Natural killer cell (primary cell): ENCODE data around the gene FUT8. TPM values are rescaled to one million over a fixed set of nuclear protein-coding genes. Genes with fewer than 3 reads are reported as not detected.

Source experiments
- ATAC-seq, 3 donors: fragments of 150-1000 bp in 2 of 3; fragments of 200-7000 bp in 1 of 3; cut with Tn5 transposase; 1 replicate in 1 of 3; 2 replicates in 2 of 3; pipeline ENCODE4 v1.10.0; 2021; ENCODE audit warnings: mild to moderate bottlenecking in 2 of 3, moderate library complexity in 2 of 3
- DNase-seq, 2 donors: peaks; one replicate each; pipeline versions ENCODE4 v3.0.0 to v3.0.0-alpha.2; 2013 to 2021; ENCODE audit warnings: mixed read lengths in 1 of 2
- H3K27ac ChIP-seq: one replicate; pipeline ENCODE4 v1.5.1; 2013; ENCODE audit warnings: mild to moderate bottlenecking, low read length
- H3K27me3 ChIP-seq: one replicate; pipeline ENCODE4 v1.6.1; 2013; ENCODE audit warnings: low read length; ENCODE audit not compliant: control insufficient read depth, insufficient read depth
- H3K36me3 ChIP-seq: one replicate; pipeline ENCODE4 v1.6.1; 2013; ENCODE audit warnings: low read length; ENCODE audit not compliant: control insufficient read depth, insufficient read depth
- H3K4me1 ChIP-seq: one replicate; pipeline ENCODE4 v1.6.1; 2013; ENCODE audit warnings: low read length; ENCODE audit not compliant: control insufficient read depth, insufficient read depth
- H3K4me3 ChIP-seq: one replicate; pipeline ENCODE4 v1.5.1; 2013; ENCODE audit warnings: low read length
- H3K9me3 ChIP-seq: one replicate; pipeline ENCODE4 v1.6.1; 2013; ENCODE audit warnings: low read length; ENCODE audit not compliant: control insufficient read depth, insufficient read depth
- H3K27ac Mint-ChIP-seq, 2 donors: one replicate each; pipeline ENCODE4 v1.8.0; 2022; ENCODE audit warnings: mild to moderate bottlenecking in 2 of 2, mixed read lengths in 2 of 2, moderate library complexity in 1 of 2
- H3K27me3 Mint-ChIP-seq, 2 donors: one replicate each; pipeline ENCODE4 v1.8.0; 2022; ENCODE audit warnings: low read depth in 2 of 2, mixed read lengths in 2 of 2
- H3K36me3 Mint-ChIP-seq: one replicate; pipeline ENCODE4 v1.8.0; 2022; ENCODE audit warnings: mixed read lengths
- H3K4me1 Mint-ChIP-seq, 2 donors: one replicate each; pipeline ENCODE4 v1.8.0; 2022; ENCODE audit warnings: mixed read lengths in 2 of 2
- H3K4me3 Mint-ChIP-seq: one replicate; pipeline ENCODE4 v1.8.0; 2022; ENCODE audit warnings: mild to moderate bottlenecking, moderate library complexity, mixed read lengths
- H3K9me3 Mint-ChIP-seq, 2 donors: one replicate each; pipeline ENCODE4 v1.8.0; 2022; ENCODE audit warnings: mixed read lengths in 2 of 2
- WGBS: methylation state at CpG from one replicate; pipeline ENCODE4 v1.1.7; 2013; ENCODE audit warnings: missing lambda C conversion rate; ENCODE audit not compliant: insufficient coverage; 5-methylcytosine and 5-hydroxymethylcytosine counted together
- intact Hi-C: fragments of 100-400 bp; cut with micrococcal nuclease; formaldehyde crosslinking; loops from one replicate; pipeline ENCODE4 v1.14.2; 2022
- total RNA-seq, 4 donors: library from RNA; stranded (reverse); fragments of 120-200 nt in 1 of 4; gene quantifications; one replicate each; pipeline versions ENCODE4 v1.2.3 to v1.2.4, GENCODE V29; 2013 to 2022
- TF ChIP-seq, protein P1 (sequence below): fragments of 200-600 bp; IDR thresholded peaks from one replicate; pipeline ENCODE4 v1.8.0; 2022; ENCODE audit warnings: antibody characterized with exemption

The FUT8 gene
- total RNA-seq, 3 donors from 2014 or later (not counting 1 experiment from before 2014, with no cell fraction given): 20.7 to 29.2 (median 21.2) TPM

- no peaks in the 10 kb centered on the region for H3K27me3 ChIP-seq
- DNase-seq (no peak), ATAC-seq (no peak)
- no peak overlapping the region for H3K4me3 ChIP-seq
- no peak overlapping the region for H3K4me3 Mint-ChIP-seq
- no peak overlapping the region for H3K27ac Mint-ChIP-seq
- H3K27me3 Mint-ChIP-seq: no peaks in the 10 kb centered on the region
- no peak overlapping the region for H3K27ac ChIP-seq
- TF ChIP-seq, protein P1, sequence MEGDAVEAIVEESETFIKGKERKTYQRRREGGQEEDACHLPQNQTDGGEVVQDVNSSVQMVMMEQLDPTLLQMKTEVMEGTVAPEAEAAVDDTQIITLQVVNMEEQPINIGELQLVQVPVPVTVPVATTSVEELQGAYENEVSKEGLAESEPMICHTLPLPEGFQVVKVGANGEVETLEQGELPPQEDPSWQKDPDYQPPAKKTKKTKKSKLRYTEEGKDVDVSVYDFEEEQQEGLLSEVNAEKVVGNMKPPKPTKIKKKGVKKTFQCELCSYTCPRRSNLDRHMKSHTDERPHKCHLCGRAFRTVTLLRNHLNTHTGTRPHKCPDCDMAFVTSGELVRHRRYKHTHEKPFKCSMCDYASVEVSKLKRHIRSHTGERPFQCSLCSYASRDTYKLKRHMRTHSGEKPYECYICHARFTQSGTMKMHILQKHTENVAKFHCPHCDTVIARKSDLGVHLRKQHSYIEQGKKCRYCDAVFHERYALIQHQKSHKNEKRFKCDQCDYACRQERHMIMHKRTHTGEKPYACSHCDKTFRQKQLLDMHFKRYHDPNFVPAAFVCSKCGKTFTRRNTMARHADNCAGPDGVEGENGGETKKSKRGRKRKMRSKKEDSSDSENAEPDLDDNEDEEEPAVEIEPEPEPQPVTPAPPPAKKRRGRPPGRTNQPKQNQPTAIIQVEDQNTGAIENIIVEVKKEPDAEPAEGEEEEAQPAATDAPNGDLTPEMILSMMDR: no peak
- intact Hi-C loops: no loop called here
- no peaks in the 10 kb centered on the region for H3K36me3 Mint-ChIP-seq
- no peaks in the 10 kb centered on the region for H3K4me1 Mint-ChIP-seq
- H3K9me3 Mint-ChIP-seq: no peaks in the 10 kb centered on the region
- H3K36me3 ChIP-seq: no peaks in the 10 kb centered on the region
- H3K9me3 ChIP-seq: no peaks in the 10 kb centered on the region
- WGBS: 100% methylated on average over 2 of the region's 4 CpGs
- H3K4me1 ChIP-seq: no peaks in the 10 kb centered on the region
Observed at GRCh38 chr14:65588426-65589140, 176.1 kb downstream of the FUT8 start.

GRCh38 chr14:65594153-65594881 is 181.8 kb downstream of the FUT8 start:
- WGBS: 97% methylated on average over 12 of the region's 13 CpGs
- no peaks in the 10 kb centered on the region for H3K36me3 Mint-ChIP-seq
- H3K27ac Mint-ChIP-seq: no peak overlapping the region
- TF ChIP-seq, protein P1: no peak
- Histone ChIP-seq H3K27me3 (no peaks in the 10 kb centered on the region), H3K36me3 (peaks cover 3% of the 10 kb centered on the region), H3K4me3 (no peak overlapping the region), H3K27ac (no peak overlapping the region), H3K4me1 (no peaks in the 10 kb centered on the region), H3K9me3 (no peaks in the 10 kb centered on the region)
- H3K4me1 Mint-ChIP-seq: no peaks in the 10 kb centered on the region
- DNase-seq (no peak), ATAC-seq (no peak)
- no peaks in the 10 kb centered on the region for H3K9me3 Mint-ChIP-seq
- H3K27me3 Mint-ChIP-seq: no peaks in the 10 kb centered on the region
- H3K4me3 Mint-ChIP-seq: no peak overlapping the region
- intact Hi-C loops: no loop called here

DNA sequence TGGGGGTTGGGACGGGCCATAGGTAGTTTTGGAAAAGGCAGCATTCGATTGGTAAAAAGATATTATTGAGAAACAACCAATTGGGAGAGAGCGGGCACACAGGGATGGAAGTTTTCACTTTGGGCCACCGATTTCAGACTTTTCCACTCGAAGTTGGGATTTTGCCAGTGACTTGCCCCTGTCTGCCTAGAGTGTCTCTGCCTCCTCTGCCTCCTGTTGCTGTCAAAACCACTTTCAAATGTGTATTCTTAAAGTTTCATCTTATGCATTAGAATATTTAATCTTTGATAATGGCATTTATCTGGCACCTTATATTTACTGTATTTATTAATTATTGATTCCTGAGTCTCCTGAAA is 182.3 kb downstream of the FUT8 start:
- ATAC-seq (no peak), DNase-seq (no peak)
- 99% methylated on average over 5 of the region's 5 CpGs for WGBS
- Mint-ChIP-seq H3K36me3 (no peaks in the 10 kb centered on the region), H3K9me3 (no peaks in the 10 kb centered on the region), H3K27me3 (no peaks in the 10 kb centered on the region), H3K4me1 (no peaks in the 10 kb centered on the region), H3K27ac (no peak overlapping the region), H3K4me3 (no peak overlapping the region)
- H3K27ac ChIP-seq: no peak overlapping the region
- H3K4me1 ChIP-seq: no peaks in the 10 kb centered on the region
- H3K4me3 ChIP-seq: no peak overlapping the region
- TF ChIP-seq, protein P1: no peak
- intact Hi-C loops: no loop called here
- H3K27me3 ChIP-seq: no peaks in the 10 kb centered on the region
- H3K36me3 ChIP-seq: peaks cover 3% of the 10 kb centered on the region
- no peaks in the 10 kb centered on the region for H3K9me3 ChIP-seq
